Endothelial cell of umbilical vein (primary cell): ENCODE data around the gene IFIT5. TPM values are rescaled to one million over a fixed set of nuclear protein-coding genes. Genes with fewer than 3 reads are reported as not detected.
"Not testable (repeated sequence)": the region's sequence is repeated elsewhere in the genome, so short reads cannot be mapped to it uniquely, and the experiment has no call there.

Experiments used
- BruUV-seq: library from RNA; stranded (reverse); fragments of 400-500 nt; replicated peaks from 2 replicates; lab custom pipeline; 2021; lab: Mats Ljungman, UMichigan
- CTCF ChIA-PET: fragments of 300-600, 350-600 bp; sonication (Branson Sonifier 250); formaldehyde crosslinking; loops from one replicate; lab custom pipeline; 2021; ENCODE audit warnings: antibody characterized with exemption, inconsistent platforms; lab: Charles Lee
- POLR2A ChIA-PET: fragments of 300-600, 350-600 bp; sonication (Branson Sonifier 250); formaldehyde crosslinking; loops from one replicate; lab custom pipeline; 2021; ENCODE audit warnings: antibody characterized with exemption, inconsistent platforms; lab: Charles Lee
- DNase-seq: peaks from one replicate; pipeline ENCODE4 v3.0.0-alpha.2; 2011; ENCODE audit warnings: low read depth, low spot score
- FAIRE-seq: peaks from 2 replicates; lab custom pipeline; 2011; peaks lifted over from hg19 to GRCh38; lab: Jason Lieb, UNC
- H2AFZ ChIP-seq: 2 replicates; pipeline ENCODE4 v1.6.0; 2012; ENCODE audit warnings: low read depth, low read length, control low read depth, inconsistent platforms
- H3K27ac ChIP-seq: 2 replicates; pipeline ENCODE4 v1.5.1; 2011; ENCODE audit warnings: low read depth, mild to moderate bottlenecking, control low read depth, low read length, moderate library complexity; ENCODE audit not compliant: insufficient read depth
- H3K27me3 ChIP-seq, 2 experiments: 2 replicates each; pipeline versions ENCODE4 v1.6.0 to v1.6.1; 2011; ENCODE audit warnings: low read length in 2 of 2, mixed read lengths in 1 of 2; ENCODE audit not compliant: control insufficient read depth in 2 of 2, insufficient read depth in 2 of 2
- H3K36me3 ChIP-seq, 2 experiments: 2 replicates in 1 of 2; 3 replicates in 1 of 2; pipeline ENCODE4 v1.5.1; 2011; ENCODE audit warnings: low read length in 2 of 2, mild to moderate bottlenecking in 1 of 2, moderate library complexity in 1 of 2; ENCODE audit not compliant: control insufficient read depth in 2 of 2, insufficient read depth in 2 of 2; ENCODE audit errors: extremely low read depth in 1 of 2
- H3K4me1 ChIP-seq: 3 replicates; pipeline ENCODE4 v1.5.1; 2011; ENCODE audit warnings: mild to moderate bottlenecking, low read length; ENCODE audit not compliant: control insufficient read depth, insufficient read depth; ENCODE audit errors: extremely low read depth
- H3K4me2 ChIP-seq: 2 replicates; pipeline ENCODE4 v1.6.1; 2011; ENCODE audit warnings: low read length, control low read depth, mixed read lengths; ENCODE audit not compliant: insufficient read depth
- H3K4me3 ChIP-seq, 3 experiments: fragments of 200-600 bp in 1 of 3; sonication (generic), shearing (Covaris generic) in 1 of 3; replicated peaks in 1 of 3; 2 replicates each; pipeline ENCODE4 v1.5.1; 2011 to 2016; ENCODE audit warnings: control low read depth in 3 of 3, low read length in 3 of 3, mild to moderate bottlenecking in 2 of 3, inconsistent platforms in 1 of 3, low read depth in 1 of 3, moderate library complexity in 1 of 3; ENCODE audit not compliant: insufficient read depth in 1 of 3
- H3K79me2 ChIP-seq: 2 replicates; pipeline ENCODE4 v1.6.0; 2012; ENCODE audit warnings: low read length, inconsistent platforms; ENCODE audit not compliant: control insufficient read depth, insufficient read depth
- H3K9ac ChIP-seq: replicated peaks from 2 replicates; pipeline ENCODE3; 2011; ENCODE audit warnings: low read length, control low read depth; ENCODE audit not compliant: insufficient read depth; ENCODE audit errors: extremely low read depth
- H3K9me1 ChIP-seq: replicated peaks from 3 replicates; pipeline ENCODE4 v1.6.0; 2011; ENCODE audit warnings: mild to moderate bottlenecking, low read length; ENCODE audit not compliant: control insufficient read depth, insufficient read depth; ENCODE audit errors: extremely low read depth
- H3K9me3 ChIP-seq: replicated peaks from 2 replicates; pipeline ENCODE4 v1.5.1; 2012; ENCODE audit warnings: low read length, inconsistent platforms; ENCODE audit not compliant: control insufficient read depth, insufficient read depth
- H4K20me1 ChIP-seq: replicated peaks from 2 replicates; pipeline ENCODE3; 2011; ENCODE audit warnings: mild to moderate bottlenecking, low read length; ENCODE audit not compliant: control insufficient read depth, insufficient read depth; ENCODE audit errors: extremely low read depth
- dilution Hi-C: fragments of 300-500 bp; cut with MboI; formaldehyde crosslinking; loops from one replicate; pipeline ENCODE4 v1.15.0; 2019; ENCODE audit warnings: low sequenced_read_pairs; ENCODE audit not compliant: extremely low pct_ligation_motif_present
- intact Hi-C: fragments of 100-400 bp; cut with micrococcal nuclease; formaldehyde crosslinking; loops from one replicate; pipeline ENCODE4 v1.10.0; 2022
- polyA plus RNA-seq, 4 experiments: library from polyadenylated mRNA; depleted of rRNA in 3 of 4; stranded (reverse) in 3 of 4; unstranded in 1 of 4; fragments of >200 nt; gene quantifications; 2 replicates each; pipeline versions ENCODE4 v1.2.1 to v1.2.3, GENCODE V29; 2011 to 2012; ENCODE audit warnings: missing spikeins in 1 of 4
- total RNA-seq: library from RNA; stranded (reverse); gene quantifications from 2 replicates; pipeline ENCODE4 v1.2.3, GENCODE V29; 2021

The IFIT5 gene
- total and polyA plus RNA-seq, 2 donors (not counting 3 experiments of a cell fraction or from before 2014, with no cell fraction given) = 1.0 to 3.2 TPM

DNA sequence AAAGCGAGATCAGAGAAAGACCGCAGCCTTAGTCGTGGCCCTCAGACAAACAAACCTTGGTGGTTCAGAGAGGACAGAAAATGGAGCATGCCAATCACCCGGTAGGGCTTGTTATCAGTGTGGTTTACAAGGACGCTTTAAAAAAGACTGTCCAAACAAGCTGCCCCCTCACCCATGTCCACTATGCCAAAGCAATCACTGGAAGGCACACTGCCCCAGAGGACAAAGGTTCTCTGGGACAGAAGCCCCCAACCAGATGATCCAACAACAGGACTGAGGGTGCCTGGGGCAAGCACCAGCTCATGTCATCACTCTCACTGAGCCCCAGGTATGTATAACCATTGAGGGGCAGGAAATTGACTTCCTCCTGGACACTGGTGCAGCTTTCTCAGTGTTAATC, 5.1 kb upstream of the IFIT5 start:
- BruUV-seq, H2AFZ ChIP-seq, CTCF ChIA-PET, H3K9me3 ChIP-seq, FAIRE-seq, H3K9me1 ChIP-seq, H3K9ac ChIP-seq, dilution Hi-C loops, H3K4me1 ChIP-seq, H3K27ac ChIP-seq, DNase-seq, H3K79me2 ChIP-seq, intact Hi-C loops, H3K27me3 ChIP-seq, POLR2A ChIA-PET, H3K4me2 ChIP-seq, H3K4me3 ChIP-seq, H4K20me1 ChIP-seq, H3K36me3 ChIP-seq: not testable (repeated sequence)

DNA sequence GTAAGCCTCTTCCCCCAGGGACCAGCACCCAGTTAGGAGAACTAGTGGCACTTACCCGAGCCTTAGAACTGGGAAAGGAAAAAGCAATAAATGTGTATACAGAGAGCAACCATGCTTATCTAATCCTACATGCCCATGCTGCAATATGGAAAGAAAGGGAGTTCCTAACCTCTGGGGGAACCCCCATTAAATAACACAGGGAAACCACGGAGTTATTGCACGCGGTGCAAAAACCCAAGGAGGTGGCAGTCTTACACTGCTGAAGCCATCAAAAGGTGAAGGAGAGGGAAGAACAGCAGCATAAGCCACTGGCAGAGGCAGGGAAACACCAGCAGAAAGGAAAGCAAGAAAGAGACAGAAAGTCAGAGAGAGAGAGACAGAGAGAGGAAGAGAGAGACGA, 3.8 kb upstream of the IFIT5 start:
- DNase-seq, H4K20me1 ChIP-seq, H3K9me3 ChIP-seq, H3K4me2 ChIP-seq, dilution Hi-C loops, H2AFZ ChIP-seq, intact Hi-C loops, H3K4me1 ChIP-seq, H3K27ac ChIP-seq, POLR2A ChIA-PET, BruUV-seq, H3K4me3 ChIP-seq, FAIRE-seq, H3K79me2 ChIP-seq, H3K9ac ChIP-seq, CTCF ChIA-PET, H3K27me3 ChIP-seq, H3K36me3 ChIP-seq, H3K9me1 ChIP-seq: not testable (repeated sequence)

- POLR2A ChIA-PET, intact Hi-C loops, CTCF ChIA-PET: not testable (repeated sequence)
Observed at GRCh38 chr10:89411135-89411534, 3.2 kb upstream of the IFIT5 start.

DNA sequence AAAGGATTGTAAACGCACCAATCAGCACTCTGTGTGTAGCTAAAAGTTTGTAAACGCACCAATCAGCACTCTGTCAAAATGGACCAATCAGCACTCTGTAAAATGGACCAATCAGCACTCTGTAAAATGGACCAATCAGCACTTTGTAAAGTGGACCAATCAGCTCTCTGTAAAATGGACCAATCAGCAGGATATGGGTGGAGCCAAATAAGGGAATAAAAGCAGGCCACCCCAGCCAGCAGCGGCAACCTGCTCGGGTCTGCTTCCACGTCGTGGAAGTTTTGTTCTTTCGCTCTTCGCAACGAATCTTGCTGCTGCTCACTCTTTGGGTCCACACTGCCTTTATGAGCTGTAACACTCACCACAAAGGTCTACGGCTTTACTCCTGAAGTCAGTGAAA, 2.1 kb upstream of the IFIT5 start:
- H3K9me3 ChIP-seq, H2AFZ ChIP-seq, CTCF ChIA-PET, H3K9me1 ChIP-seq, H3K9ac ChIP-seq, FAIRE-seq, H3K79me2 ChIP-seq, H3K4me3 ChIP-seq, DNase-seq, H3K27me3 ChIP-seq, H3K27ac ChIP-seq, H3K4me2 ChIP-seq, intact Hi-C loops, BruUV-seq, H3K36me3 ChIP-seq, H3K4me1 ChIP-seq, POLR2A ChIA-PET, H4K20me1 ChIP-seq, dilution Hi-C loops: not testable (repeated sequence)

More at GRCh38 chr10:89411135-89411534, 3.2 kb upstream of the IFIT5 start:
- H3K9ac ChIP-seq, H3K4me3 ChIP-seq, DNase-seq, H4K20me1 ChIP-seq, H3K9me3 ChIP-seq, H3K79me2 ChIP-seq, H3K4me2 ChIP-seq, H3K4me1 ChIP-seq, FAIRE-seq, H2AFZ ChIP-seq, H3K36me3 ChIP-seq, H3K9me1 ChIP-seq, H3K27ac ChIP-seq, H3K27me3 ChIP-seq, BruUV-seq, dilution Hi-C loops: not testable (repeated sequence)
